ENCODE data around the gene CSTF3.

Gene CSTF3

GRCh38 chr11:33040033-33040861 lies 121.0 kb downstream of the CSTF3 start:
- no peak for DNase-seq

GRCh38 chr11:33039274-33040032 lies 121.8 kb downstream of the CSTF3 start, which contains the start of gene TCP11L1:
TCP11L1 (plus strand) TSS chr11:33039572; CDS start chr11:33043774, 4,202 bp downstream.
- no peak for DNase-seq

- no peak for DNase-seq
Measured at GRCh38 chr11:33035011-33035410, 126.3 kb downstream of the CSTF3 start.
